HG03457 (cell line): ENCODE data around the gene LIG3.
"Not testable (repeated sequence)": the region's sequence is repeated elsewhere in the genome, so short reads cannot be mapped to it uniquely, and the experiment has no call there.

Experiments
- ATAC-seq: cut with Tn5 transposase; IDR thresholded peaks from one replicate; pipeline ENCODE4 v1.9.1; 2021; ENCODE audit warnings: moderate number of reproducible peaks; ENCODE audit not compliant: unreplicated experiment

The LIG3 gene

DNA sequence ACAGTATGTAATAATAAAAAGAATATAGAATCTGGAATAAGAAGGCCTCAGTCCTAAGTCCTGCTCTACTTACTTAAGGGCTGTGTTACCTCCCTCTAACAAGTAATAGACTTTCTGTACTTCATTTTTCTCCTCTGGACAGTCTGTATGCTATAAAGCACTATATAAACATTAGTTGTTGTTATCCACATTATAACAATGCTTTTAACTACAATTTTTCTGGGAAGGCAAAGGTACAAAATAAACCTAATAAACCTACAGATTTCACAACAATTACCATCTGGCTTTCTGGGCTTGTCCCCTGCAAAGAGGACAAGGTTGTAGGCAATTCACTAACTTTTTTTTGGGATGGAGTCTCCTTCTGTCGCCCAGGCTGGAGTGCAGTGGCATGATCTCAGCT is 50.5 kb downstream of the LIG3 start:
- ATAC-seq, result no peak

DNA sequence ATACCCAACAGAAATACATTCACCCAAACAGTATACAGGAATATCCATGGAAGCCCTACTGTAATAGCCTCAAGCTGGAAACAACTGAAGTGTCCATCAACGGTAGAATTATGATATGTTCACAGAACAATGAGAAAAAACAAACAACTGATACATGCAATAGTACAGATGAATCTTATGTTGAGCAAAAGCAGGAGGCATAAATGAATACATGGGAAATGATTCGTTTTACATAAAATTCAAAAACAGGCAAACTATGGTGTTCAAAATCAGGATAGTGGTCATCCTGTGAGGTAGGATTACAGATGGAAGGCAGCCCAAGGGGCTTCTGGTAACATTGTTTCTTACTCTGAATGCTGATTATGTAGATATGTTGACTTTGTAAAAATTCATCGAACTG is 58.1 kb downstream of the LIG3 start:
- no peak for ATAC-seq

GRCh38 chr17:35041390-35041789 is 61.1 kb downstream of the LIG3 start:
- ATAC-seq, result no peak

- ATAC-seq, result no peak
Observed at GRCh38 chr17:35044181-35044580, 63.9 kb downstream of the LIG3 start.

- not testable (repeated sequence) for ATAC-seq
Observed at GRCh38 chr17:35045458-35045979, 65.2 kb downstream of the LIG3 start.

DNA sequence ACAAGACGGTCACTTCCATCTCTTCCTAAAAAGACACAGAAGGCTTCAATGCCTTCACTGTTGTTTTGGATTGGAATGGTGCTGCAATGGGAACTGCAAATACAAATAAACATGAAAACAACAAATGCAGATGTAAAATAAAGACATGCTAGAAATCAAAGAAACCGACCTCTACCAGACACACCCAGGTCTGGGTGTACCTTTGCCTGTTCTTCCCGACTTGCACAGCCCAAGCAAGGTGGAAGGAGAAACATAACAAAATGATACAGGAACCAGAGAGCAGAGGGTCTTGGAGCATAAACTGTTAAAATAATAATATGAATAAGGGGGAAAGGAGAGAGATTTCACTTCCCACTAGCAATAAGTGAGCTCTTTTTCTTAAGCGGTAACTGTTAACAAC is 65.9 kb downstream of the LIG3 start:
- no peak for ATAC-seq

GRCh38 chr17:35046740-35047283 is 66.5 kb downstream of the LIG3 start:
- ATAC-seq, result no peak

- no peak for ATAC-seq
Observed at GRCh38 chr17:35048685-35049379, 68.5 kb downstream of the LIG3 start.

DNA sequence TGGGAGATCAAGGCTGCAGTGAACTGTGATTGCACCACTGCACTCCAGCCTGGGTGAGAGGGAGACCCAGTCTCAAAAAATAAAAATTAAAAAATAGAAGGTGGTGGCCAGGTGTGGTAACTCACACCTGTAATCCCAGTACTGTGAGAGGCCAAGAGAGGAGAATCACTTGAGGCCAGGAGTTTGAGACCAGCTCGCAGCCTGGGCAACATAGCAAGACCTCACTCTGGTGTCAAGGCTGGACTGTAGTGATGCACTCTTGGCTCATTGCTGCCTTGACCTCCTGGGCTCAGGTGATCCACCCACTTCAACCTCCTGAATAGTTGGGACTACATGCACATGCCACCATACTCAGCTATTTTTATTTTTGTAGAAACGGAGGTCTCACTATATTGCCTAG is 69.9 kb downstream of the LIG3 start:
- no peak for ATAC-seq

DNA sequence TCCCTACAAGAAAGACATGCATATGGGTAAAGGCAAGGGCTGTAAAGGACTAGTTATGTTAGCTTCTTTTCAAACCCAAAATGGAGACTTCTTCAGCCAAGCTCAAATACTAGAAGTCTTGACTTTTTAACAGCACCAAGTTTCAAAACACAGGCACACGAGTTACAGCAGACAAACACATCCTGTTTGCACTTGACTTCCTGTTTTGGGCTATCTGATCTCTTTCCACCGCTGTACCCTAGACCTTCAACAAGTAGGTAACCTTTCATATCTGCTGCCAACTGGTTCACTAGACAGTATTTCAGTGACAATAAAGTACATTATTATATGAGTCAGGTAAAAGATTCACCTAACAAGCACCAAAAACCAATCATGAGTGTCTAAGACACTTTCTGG is 70.9 kb downstream of the LIG3 start:
- ATAC-seq, result no peak

DNA sequence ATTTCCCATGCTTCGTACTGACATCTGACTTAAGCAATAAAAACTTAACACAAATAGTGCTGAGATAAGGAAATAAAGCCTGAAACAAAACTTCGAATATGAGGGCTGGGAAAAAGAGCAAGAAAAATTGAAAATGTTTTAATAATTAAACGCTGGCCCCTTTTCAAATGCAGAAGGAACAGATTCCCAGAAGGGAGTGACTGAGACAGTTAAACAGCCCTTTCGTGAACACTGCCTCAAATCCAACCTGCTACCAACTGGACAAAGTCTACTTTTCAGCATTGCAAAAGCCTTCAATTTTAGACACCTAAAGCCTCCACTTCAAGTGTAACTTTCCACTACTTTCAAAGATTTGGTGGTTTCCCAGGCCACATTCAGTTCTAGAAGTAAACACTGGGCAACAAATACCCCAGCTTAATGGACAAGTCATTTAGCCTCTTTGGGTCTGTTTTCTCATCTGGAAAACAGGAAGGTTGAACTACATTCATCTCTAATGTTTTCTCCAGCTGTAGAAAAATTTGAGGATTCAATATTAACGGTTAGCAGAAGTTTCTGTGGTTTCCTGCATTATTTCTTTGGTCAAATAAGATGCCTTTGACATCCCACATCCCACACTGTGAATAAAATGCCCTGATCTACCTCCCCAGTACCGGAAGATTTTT is 71.4 kb downstream of the LIG3 start:
- ATAC-seq, result no peak

- no peak for ATAC-seq
Observed at GRCh38 chr17:35052241-35052610, 71.9 kb downstream of the LIG3 start.

GRCh38 chr17:35052780-35053179 is 72.5 kb downstream of the LIG3 start:
- ATAC-seq, result no peak

- ATAC-seq, result no peak
Observed at GRCh38 chr17:35053204-35053603, 72.9 kb downstream of the LIG3 start.

DNA sequence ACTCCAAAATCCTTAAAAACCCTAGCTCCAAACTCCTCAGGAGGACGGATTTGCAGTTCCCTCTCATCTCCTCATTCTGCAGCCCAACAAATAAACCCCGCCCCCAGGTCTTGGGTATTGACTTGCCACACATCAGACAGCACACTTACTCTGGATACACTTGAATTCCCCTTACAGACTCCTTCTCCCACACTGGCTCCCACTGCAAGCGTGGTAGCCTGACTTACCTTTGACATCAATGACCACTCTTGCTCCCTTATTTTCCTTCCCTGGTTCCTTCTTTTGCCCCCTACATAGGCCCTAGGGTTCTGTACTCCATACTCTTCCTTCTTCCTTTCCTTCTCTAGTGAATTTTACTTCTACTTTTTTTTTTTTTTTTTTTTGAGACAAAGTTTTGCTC is 75.7 kb downstream of the LIG3 start:
- no peak for ATAC-seq

GRCh38 chr17:35057332-35057915 is 77.1 kb downstream of the LIG3 start:
- ATAC-seq, result no peak
